Mononuclear cell (primary cell): ENCODE measurements around the gene RAB3D. TPM values are rescaled to one million over a fixed set of nuclear protein-coding genes. Genes with fewer than 3 reads are reported as not detected.
"Not testable (repeated sequence)": the region's sequence is repeated elsewhere in the genome, so short reads cannot be mapped to it uniquely, and the experiment has no call there.

Experiments
- H3K27me3 ChIP-seq: 2 replicates; pipeline ENCODE4 v1.6.0; 2011; ENCODE audit warnings: low read length, control low read depth; ENCODE audit not compliant: insufficient read depth
- H3K4me1 ChIP-seq: 2 replicates; pipeline ENCODE4 v1.5.1; 2011; ENCODE audit warnings: mild to moderate bottlenecking, low read length, control low read depth; ENCODE audit not compliant: insufficient read depth
- H3K4me3 ChIP-seq: 2 replicates; pipeline ENCODE4 v1.5.1; 2011; ENCODE audit warnings: mild to moderate bottlenecking, low read length, moderate library complexity
- H3K9me3 ChIP-seq: 2 replicates; pipeline ENCODE4 v1.5.1; 2011; ENCODE audit warnings: low read depth, mild to moderate bottlenecking, control low read depth, low read length
- total RNA-seq: library from RNA; depleted of rRNA; stranded (reverse); fragments of >200 nt; gene quantifications from one replicate; pipeline ENCODE4 v1.2.3, GENCODE V29; 2012

RAB3D gene
- total RNA-seq, result 12.1 TPM

GRCh38 chr19:11339254-11340098 lies at the start of gene RAB3D:
Gene RAB3D, minus strand, starts transcription at chr19:11339657. Its CDS starts 2,258 bp downstream, at chr19:11337399.
- H3K9me3 ChIP-seq, result no peaks in the 10 kb centered on the region
- H3K4me3 ChIP-seq, result peak within 1 kb of the TSS; percentile 58
- no peaks in the 10 kb centered on the region for H3K27me3 ChIP-seq
- H3K4me1 ChIP-seq, result peaks cover 49% of the 10 kb centered on the region

- Histone ChIP-seq H3K4me3 (no peak overlapping the region), H3K4me1 (peaks cover 36% of the 10 kb centered on the region), H3K27me3 (peaks cover 3% of the 10 kb centered on the region), H3K9me3 (no peaks in the 10 kb centered on the region)
Measured at GRCh38 chr19:11387162-11388034, 47.9 kb upstream of the RAB3D start.

- H3K9me3 ChIP-seq, result no peaks in the 10 kb centered on the region
- no peak overlapping the region for H3K4me3 ChIP-seq
- H3K27me3 ChIP-seq, result peaks cover 3% of the 10 kb centered on the region
- peaks cover 61% of the 10 kb centered on the region for H3K4me1 ChIP-seq
Measured at GRCh38 chr19:11384778-11385129, 45.3 kb upstream of the RAB3D start.

GRCh38 chr19:11383706-11384048 lies 44.2 kb upstream of the RAB3D start:
- H3K4me3 ChIP-seq, result peak overlapping the region; percentile 18
- H3K9me3 ChIP-seq, result no peaks in the 10 kb centered on the region
- H3K4me1 ChIP-seq, result peaks cover 66% of the 10 kb centered on the region
- H3K27me3 ChIP-seq, result peaks cover 3% of the 10 kb centered on the region

- Histone ChIP-seq H3K4me1 (peaks cover 67% of the 10 kb centered on the region), H3K4me3 (peak overlapping the region; percentile 32), H3K27me3 (peaks cover 3% of the 10 kb centered on the region), H3K9me3 (no peaks in the 10 kb centered on the region)
Measured at GRCh38 chr19:11382898-11383705, 43.6 kb upstream of the RAB3D start.

- Histone ChIP-seq H3K27me3 (peaks cover 3% of the 10 kb centered on the region), H3K4me3 (peak overlapping the region; percentile 54), H3K9me3 (no peaks in the 10 kb centered on the region), H3K4me1 (peaks cover 75% of the 10 kb centered on the region)
Measured at GRCh38 chr19:11380653-11381537, 41.4 kb upstream of the RAB3D start.

GRCh38 chr19:11379857-11380350 lies 40.4 kb upstream of the RAB3D start:
- Histone ChIP-seq H3K4me3 (no peak overlapping the region), H3K27me3 (peaks cover 3% of the 10 kb centered on the region), H3K9me3 (no peaks in the 10 kb centered on the region), H3K4me1 (peaks cover 83% of the 10 kb centered on the region)

GRCh38 chr19:11379269-11379845 lies 39.9 kb upstream of the RAB3D start:
- H3K27me3 ChIP-seq, H3K4me3 ChIP-seq, H3K9me3 ChIP-seq: not testable (repeated sequence)
- H3K4me1 ChIP-seq, result peaks cover 81% of the 10 kb centered on the region

- H3K4me1 ChIP-seq, result peaks cover 81% of the 10 kb centered on the region
- H3K9me3 ChIP-seq, result no peaks in the 10 kb centered on the region
- no peak overlapping the region for H3K4me3 ChIP-seq
- H3K27me3 ChIP-seq, result peaks cover 3% of the 10 kb centered on the region
Measured at GRCh38 chr19:11378319-11379189, 39.1 kb upstream of the RAB3D start.

GRCh38 chr19:11377756-11378155 lies 38.3 kb upstream of the RAB3D start:
- no peaks in the 10 kb centered on the region for H3K27me3 ChIP-seq
- peaks cover 78% of the 10 kb centered on the region for H3K4me1 ChIP-seq
- no peaks in the 10 kb centered on the region for H3K9me3 ChIP-seq
- H3K4me3 ChIP-seq, result no peak overlapping the region

- peaks cover 73% of the 10 kb centered on the region for H3K4me1 ChIP-seq
- no peak overlapping the region for H3K4me3 ChIP-seq
- H3K27me3 ChIP-seq, result no peaks in the 10 kb centered on the region
- no peaks in the 10 kb centered on the region for H3K9me3 ChIP-seq
Measured at GRCh38 chr19:11377237-11377636, 37.8 kb upstream of the RAB3D start.

- no peaks in the 10 kb centered on the region for H3K9me3 ChIP-seq
- H3K4me1 ChIP-seq, result peaks cover 56% of the 10 kb centered on the region
- H3K4me3 ChIP-seq, result peak overlapping the region; percentile 60
- H3K27me3 ChIP-seq, result no peaks in the 10 kb centered on the region
Measured at GRCh38 chr19:11375143-11375948, 35.9 kb upstream of the RAB3D start.
